Activated T-helper 2 cell treated with anti-CD3 and anti-CD28 coated beads, Interferon-gamma antibody, Interleukin-2, Interleukin-4, amounts not matched to agents 10 μg/mL and 5 μg/mL and 100 μg/mL, durations not matched to agents 14 hours and 24 hours and 36 hours (primary cell): Measurements from ENCODE around the gene MUSTN1. TPM values are rescaled to one million over a fixed set of nuclear protein-coding genes. Genes with fewer than 3 reads are reported as not detected.
A peak's percentile ranks its signal among the peaks of the same experiment; 100 is the strongest.

Experiments
- DNase-seq: peaks from one replicate; pipeline ENCODE4 v3.0.0; 2021; ENCODE audit warnings: low spot score
- H3K27ac Mint-ChIP-seq: one replicate; pipeline ENCODE4 v1.8.0; 2021; ENCODE audit warnings: mixed read lengths
- H3K27me3 Mint-ChIP-seq: one replicate; pipeline ENCODE4 v1.8.0; 2021; ENCODE audit warnings: low read depth, mixed read lengths
- H3K36me3 Mint-ChIP-seq: one replicate; pipeline ENCODE4 v1.8.0; 2021; ENCODE audit warnings: low read depth, mixed read lengths
- H3K4me1 Mint-ChIP-seq: one replicate; pipeline ENCODE4 v1.8.0; 2021; ENCODE audit warnings: low read depth, mixed read lengths
- H3K4me3 Mint-ChIP-seq: one replicate; pipeline ENCODE4 v1.8.0; 2021; ENCODE audit warnings: low read depth, mild to moderate bottlenecking, moderate library complexity, mixed read lengths
- H3K9me3 Mint-ChIP-seq: one replicate; pipeline ENCODE4 v1.8.0; 2021; ENCODE audit warnings: mixed read lengths
- intact Hi-C: fragments of 100-400 bp; cut with micrococcal nuclease; formaldehyde crosslinking; loops from one replicate; pipeline ENCODE4 v1.15.1; 2023
- total RNA-seq: library from RNA; stranded (reverse); gene quantifications from 2 replicates; pipeline ENCODE4 v1.2.3, GENCODE V29; 2022

Gene MUSTN1
- total RNA-seq: 1.9 and 2.6 TPM in 2 replicates

DNA sequence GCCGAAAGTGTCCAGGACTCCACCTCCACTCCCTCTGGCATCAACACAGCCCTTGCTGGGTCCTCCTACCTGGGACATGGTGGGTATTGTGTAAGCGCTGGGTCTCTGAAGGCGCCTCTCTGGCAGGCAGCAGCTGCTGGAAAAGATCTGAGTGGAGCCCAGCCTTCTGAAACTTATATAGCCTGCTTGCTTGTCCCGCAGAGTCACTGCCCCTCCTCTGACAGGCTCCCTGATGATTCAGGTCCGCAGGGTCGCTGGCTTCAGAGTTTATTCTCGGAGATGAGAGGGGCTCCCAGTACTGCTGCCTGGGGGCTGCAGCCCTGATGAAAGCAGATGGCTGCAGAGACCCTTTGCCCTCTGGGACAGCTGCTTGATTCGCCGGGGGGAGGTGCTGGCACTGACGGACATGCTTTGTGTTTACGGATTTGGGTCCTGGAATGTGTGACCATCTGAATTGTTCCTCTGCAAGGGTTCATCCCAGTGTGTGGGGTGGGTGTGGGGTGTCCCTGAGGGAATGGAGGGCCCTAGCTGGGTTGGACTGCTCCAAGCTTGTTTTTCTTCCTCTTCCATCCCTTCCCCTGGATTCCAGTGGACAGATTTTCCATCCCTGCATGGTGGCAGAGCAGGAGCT is at the start of gene MUSTN1:
TSS of gene MUSTN1 (minus strand) at position 149 of the 631 bp plus-strand sequence. CDS start at position 78, 71 bp downstream.
- Mint-ChIP-seq H3K36me3 (no peaks in the 10 kb centered on the region), H3K9me3 (no peaks in the 10 kb centered on the region), H3K4me3 (no peak within 1 kb of the TSS), H3K27me3 (no peaks in the 10 kb centered on the region), H3K27ac (no peak within 1 kb of the TSS), H3K4me1 (peaks cover 20% of the 10 kb centered on the region)
- no peak for DNase-seq
- intact Hi-C loops: no loop called here

DNA sequence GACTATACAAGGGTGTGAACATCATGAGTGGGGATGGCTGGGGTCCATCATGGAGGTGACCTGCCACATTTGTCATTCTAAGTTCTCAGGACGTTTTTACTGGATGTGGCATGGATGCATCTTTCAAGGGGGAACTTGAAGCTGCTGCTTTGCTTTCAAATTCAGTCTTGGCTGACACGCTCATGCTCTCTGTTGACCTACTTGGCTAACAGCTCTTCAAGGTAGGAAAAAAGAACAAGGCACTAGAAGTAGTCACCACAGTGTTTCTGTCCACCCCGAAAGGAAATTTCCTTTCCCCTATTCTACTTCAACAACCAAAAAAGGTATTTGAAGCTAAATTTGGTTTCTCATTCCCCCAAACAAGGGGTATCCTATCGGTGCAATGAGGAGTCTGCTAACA is 47.6 kb upstream of the MUSTN1 start:
- Mint-ChIP-seq H3K4me1 (peaks cover 7% of the 10 kb centered on the region), H3K27ac (no peak overlapping the region), H3K36me3 (peaks cover 25% of the 10 kb centered on the region), H3K27me3 (no peaks in the 10 kb centered on the region), H3K4me3 (no peak overlapping the region), H3K9me3 (no peaks in the 10 kb centered on the region)
- intact Hi-C loops: no loop called here
- DNase-seq: no peak

DNA sequence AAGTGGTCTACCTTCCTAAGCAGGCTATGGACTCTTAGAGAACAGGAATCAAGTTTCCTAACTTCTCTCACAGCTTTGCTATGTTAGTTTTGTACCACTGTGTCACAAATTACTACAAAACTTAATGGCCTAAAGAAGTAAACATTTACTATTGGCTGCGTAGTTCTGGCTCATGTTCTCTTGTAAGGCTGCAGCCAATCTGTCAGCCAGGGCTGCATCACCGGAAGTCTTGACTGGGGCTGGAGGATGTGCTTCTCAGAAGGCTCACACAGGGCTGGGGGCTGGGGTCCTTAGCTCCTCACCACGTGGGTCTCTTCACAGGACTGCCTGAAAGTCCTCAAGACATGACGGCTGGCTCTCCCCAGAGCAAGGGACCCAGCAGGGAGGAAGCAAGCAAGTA is 47.1 kb upstream of the MUSTN1 start:
- Mint-ChIP-seq H3K27me3 (no peaks in the 10 kb centered on the region), H3K4me3 (no peak overlapping the region), H3K36me3 (peaks cover 25% of the 10 kb centered on the region), H3K9me3 (no peaks in the 10 kb centered on the region), H3K27ac (no peak overlapping the region), H3K4me1 (peaks cover 7% of the 10 kb centered on the region)
- intact Hi-C loops: no loop called here
- no peak for DNase-seq

DNA sequence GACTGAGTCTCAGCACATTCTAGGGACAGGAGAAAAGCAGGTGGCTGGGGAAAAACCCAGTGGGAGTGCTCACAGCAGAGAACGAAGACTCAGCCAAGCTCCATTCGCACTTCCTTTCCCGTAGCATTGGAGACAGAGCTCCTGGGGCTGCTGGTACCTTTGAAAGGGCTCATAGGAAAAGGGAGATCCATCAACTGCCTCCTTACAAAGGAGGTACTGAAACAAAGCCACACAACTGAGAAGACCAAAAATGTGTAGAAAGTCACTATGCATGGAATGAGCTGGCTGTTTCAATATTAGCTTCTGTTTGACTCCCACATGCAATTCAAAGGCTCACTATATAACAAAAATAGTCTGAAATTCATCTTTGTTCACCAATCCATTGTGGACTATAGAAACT is 45.7 kb upstream of the MUSTN1 start:
- Mint-ChIP-seq H3K4me1 (peaks cover 9% of the 10 kb centered on the region), H3K9me3 (no peaks in the 10 kb centered on the region), H3K27ac (no peak overlapping the region), H3K27me3 (no peaks in the 10 kb centered on the region), H3K4me3 (no peak overlapping the region), H3K36me3 (peaks cover 11% of the 10 kb centered on the region)
- no peak for DNase-seq
- intact Hi-C loops: no loop called here

DNA sequence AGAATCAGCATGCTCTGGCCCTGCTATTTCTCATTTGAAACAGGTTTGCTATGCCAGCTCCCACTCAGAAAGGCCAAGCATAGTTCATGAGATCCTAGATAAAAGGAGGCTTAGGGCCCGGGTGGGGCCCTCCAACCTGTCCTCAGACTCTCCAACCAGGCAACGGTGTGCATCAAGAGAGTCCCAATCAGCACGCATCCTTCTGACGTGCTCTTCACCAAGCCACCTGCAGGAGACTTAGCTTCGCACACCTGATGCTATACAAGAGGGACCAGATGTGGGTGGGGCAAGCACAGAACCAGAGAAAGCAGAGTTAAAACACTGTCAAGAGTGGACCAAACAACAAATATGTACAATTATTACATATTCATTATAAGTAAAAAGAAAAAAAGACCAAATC is 45.2 kb upstream of the MUSTN1 start:
- H3K27ac Mint-ChIP-seq: no peak overlapping the region
- H3K27me3 Mint-ChIP-seq: no peaks in the 10 kb centered on the region
- no peak for DNase-seq
- peaks cover 7% of the 10 kb centered on the region for H3K36me3 Mint-ChIP-seq
- no peak overlapping the region for H3K4me3 Mint-ChIP-seq
- no peaks in the 10 kb centered on the region for H3K9me3 Mint-ChIP-seq
- H3K4me1 Mint-ChIP-seq: peaks cover 13% of the 10 kb centered on the region
- intact Hi-C loops: no loop called here

DNA sequence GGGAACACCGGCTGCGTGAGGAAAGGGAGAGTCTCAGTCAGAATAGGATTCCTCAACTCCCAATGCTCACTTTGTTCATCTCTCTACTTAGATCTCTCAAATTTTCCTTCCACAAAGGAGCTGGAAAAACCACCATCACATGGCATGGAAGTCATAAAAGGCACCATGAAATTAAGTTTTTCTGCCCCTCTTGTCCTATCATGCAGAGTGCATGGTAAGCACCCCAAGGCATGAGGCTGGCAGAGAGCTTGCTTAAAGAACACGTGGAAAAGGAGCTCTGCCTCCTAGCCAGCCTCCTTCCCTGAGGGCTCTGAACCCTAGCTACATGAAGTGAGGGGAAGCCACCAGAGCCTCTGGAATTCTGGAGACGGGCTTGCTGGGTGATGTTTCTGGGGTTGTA is 44.8 kb upstream of the MUSTN1 start:
- Mint-ChIP-seq H3K27ac (no peak overlapping the region), H3K4me1 (peaks cover 17% of the 10 kb centered on the region), H3K9me3 (no peaks in the 10 kb centered on the region), H3K4me3 (no peak overlapping the region), H3K27me3 (no peaks in the 10 kb centered on the region), H3K36me3 (peaks cover 2% of the 10 kb centered on the region)
- no peak for DNase-seq
- intact Hi-C loops: no loop called here

DNA sequence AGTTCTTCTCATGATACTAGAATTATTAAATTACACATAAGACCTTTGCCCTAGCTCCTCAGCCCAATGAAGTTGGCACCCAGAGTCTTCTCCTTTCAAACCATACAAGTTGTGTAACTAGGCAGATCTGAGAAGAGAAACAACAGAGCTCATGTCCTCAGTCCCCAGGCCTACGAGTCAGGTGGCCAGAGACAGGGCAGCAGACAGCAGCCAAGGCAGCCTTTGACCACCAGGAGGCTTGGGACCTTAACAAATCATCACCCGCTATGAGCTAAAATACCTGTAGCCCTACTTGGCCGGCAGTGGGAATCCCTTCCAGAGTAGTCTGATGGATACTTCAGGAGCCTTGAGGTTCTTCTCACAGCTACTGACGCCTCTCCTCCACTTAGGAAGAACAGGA is 44.3 kb upstream of the MUSTN1 start:
- DNase-seq: no peak
- no peak overlapping the region for H3K27ac Mint-ChIP-seq
- H3K4me1 Mint-ChIP-seq: peaks cover 20% of the 10 kb centered on the region
- H3K9me3 Mint-ChIP-seq: no peaks in the 10 kb centered on the region
- no peaks in the 10 kb centered on the region for H3K36me3 Mint-ChIP-seq
- H3K27me3 Mint-ChIP-seq: no peaks in the 10 kb centered on the region
- intact Hi-C loops: no loop called here
- no peak overlapping the region for H3K4me3 Mint-ChIP-seq

DNA sequence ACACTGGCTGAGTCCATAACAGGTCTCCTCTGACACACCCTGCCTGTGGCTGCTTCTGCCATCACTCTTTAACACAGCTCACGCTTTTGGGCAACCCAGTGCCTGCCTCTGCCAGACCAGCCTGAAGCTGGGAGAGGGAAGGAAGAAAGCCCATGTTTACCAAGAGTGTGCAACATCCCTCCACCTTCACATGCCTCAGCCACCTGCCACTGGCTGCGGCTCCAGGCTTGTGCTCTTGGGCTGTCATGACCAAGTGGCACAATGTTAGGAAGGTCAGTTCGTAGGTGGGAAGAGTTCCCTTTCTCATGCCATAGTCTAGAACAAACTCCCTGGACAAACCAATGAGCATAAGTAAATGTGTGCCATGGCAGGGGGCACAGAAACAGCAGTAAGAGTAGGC is 42.3 kb upstream of the MUSTN1 start:
- Mint-ChIP-seq H3K27me3 (no peaks in the 10 kb centered on the region), H3K36me3 (no peaks in the 10 kb centered on the region), H3K9me3 (no peaks in the 10 kb centered on the region), H3K4me1 (peaks cover 29% of the 10 kb centered on the region), H3K4me3 (no peak overlapping the region), H3K27ac (no peak overlapping the region)
- intact Hi-C loops: no loop called here
- DNase-seq: no peak

DNA sequence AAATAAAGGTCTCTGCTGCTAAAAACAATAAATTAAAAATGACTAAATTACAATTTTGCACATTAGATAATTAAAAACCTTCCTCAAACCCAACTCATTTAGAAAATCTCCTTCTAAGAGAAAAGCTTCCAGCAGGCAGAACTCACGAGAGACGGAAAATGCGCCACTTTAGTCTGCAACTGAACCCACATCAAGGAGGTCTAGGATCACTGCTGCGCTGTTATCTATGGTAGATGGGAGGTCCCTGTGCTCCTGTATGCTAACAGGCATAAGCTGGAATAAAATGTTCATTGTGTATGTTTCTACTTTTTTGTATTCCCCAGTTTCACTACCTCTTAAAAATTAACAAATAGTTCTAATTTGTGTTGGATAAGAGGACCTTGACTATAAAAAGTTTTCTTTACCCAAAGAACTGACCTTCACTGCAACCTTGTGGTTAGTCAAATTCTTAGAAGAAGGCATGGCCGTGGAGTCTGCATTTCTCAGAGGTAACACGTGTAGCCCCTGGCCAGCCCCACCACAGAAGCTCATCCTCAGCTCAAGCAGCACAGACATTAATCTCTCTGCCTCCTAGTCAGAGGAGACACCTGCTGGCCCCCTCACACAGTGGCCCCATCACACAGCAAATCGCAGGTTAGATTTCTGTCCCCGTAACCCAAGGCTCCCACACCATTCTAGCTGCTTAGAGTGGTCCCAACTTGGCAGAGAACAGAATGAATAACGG is 40.2 kb upstream of the MUSTN1 start:
- H3K4me3 Mint-ChIP-seq: no peak overlapping the region
- peak overlapping the region; percentile 42 for H3K27ac Mint-ChIP-seq
- H3K36me3 Mint-ChIP-seq: no peaks in the 10 kb centered on the region
- intact Hi-C loops: no loop called here
- peaks cover 27% of the 10 kb centered on the region for H3K4me1 Mint-ChIP-seq
- H3K9me3 Mint-ChIP-seq: no peaks in the 10 kb centered on the region
- DNase-seq: no peak
- H3K27me3 Mint-ChIP-seq: no peaks in the 10 kb centered on the region

DNA sequence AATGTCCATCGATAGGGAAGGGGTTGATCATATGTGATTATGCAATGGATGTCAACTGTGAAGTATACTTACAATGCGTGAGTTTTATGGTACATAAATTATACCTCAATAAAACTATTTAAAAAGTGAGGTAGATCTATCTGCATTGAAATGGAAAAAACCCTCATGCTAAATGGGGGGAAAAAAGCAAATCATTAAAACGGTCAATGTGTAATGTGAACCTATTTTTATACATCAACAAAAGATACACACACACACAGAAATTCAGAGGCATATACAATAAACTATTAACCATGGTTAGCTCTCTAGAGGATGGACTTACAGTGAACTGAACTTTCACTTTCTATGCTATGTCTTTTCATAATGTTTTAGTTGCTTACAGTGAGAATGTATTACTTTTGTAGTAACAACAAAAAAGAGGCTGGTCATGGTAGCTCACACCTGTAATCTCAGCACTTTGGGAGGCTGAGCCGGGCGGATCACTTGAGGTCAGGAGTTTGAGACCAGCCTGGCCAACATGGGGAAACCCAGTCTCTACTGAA is 39.4 kb upstream of the MUSTN1 start:
- no peak for DNase-seq
- Mint-ChIP-seq H3K4me3 (no peak overlapping the region), H3K4me1 (peaks cover 26% of the 10 kb centered on the region), H3K9me3 (no peaks in the 10 kb centered on the region), H3K27me3 (no peaks in the 10 kb centered on the region), H3K27ac (no peak overlapping the region), H3K36me3 (no peaks in the 10 kb centered on the region)
- intact Hi-C loops: no loop called here

DNA sequence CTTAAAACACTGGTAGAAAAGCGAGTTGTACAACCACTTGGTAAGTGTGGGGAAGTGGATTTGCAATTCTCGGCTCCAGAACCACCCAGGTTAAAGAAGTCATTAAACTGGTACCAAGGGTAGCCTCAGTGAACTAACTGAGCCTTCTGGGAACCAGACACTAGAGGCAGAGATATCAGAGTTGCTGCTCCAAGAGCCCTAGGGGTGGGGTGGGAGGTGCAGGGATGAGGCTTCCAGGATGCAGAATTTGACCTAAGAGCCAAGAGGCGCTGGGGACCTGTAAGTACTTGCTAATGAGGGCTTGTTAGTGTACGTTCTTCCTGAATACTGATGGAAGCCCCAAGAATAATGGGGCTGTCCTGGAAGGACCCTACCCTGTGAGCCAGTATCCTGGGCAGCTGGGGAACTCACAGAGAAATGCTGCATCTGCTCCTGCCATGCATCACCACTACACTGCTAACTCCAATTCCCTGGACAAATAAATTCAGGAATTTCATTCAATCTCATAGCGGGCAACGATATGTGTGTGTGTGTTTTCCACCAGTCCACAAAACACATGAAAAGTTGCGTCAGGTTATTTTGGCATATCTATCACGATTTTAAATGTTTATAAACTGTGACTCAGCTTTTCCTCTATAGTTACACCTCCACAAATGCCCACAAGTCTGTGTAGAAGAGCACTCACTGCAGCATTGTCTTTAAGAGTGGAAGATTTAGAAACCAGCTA is 38.8 kb upstream of the MUSTN1 start:
- Mint-ChIP-seq H3K27ac (peak overlapping the region; percentile 39), H3K9me3 (no peaks in the 10 kb centered on the region), H3K36me3 (no peaks in the 10 kb centered on the region), H3K27me3 (no peaks in the 10 kb centered on the region), H3K4me3 (no peak overlapping the region), H3K4me1 (peaks cover 26% of the 10 kb centered on the region)
- intact Hi-C loops: no loop called here
- no peak for DNase-seq

DNA sequence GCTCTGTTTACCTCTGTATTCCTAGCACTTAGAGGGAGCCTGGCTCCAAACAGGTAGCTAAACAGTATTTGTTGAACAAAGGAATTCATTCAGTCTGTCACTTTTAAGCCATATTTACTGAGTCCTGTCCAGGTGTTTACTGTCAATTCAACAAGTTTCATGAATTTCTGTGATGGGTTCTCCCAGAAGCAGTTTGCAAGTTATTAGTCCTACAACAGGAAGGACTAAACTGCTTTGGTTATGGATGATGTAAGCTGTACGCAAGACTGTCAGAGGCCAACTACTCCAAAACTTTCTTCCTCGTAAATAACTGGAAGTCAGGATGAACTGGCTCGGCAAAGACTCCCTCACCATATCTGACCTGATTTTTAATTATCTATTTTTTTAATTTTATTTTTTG is 37.4 kb upstream of the MUSTN1 start:
- Mint-ChIP-seq H3K27me3 (no peaks in the 10 kb centered on the region), H3K4me1 (peaks cover 26% of the 10 kb centered on the region), H3K4me3 (no peak overlapping the region), H3K27ac (no peak overlapping the region), H3K9me3 (no peaks in the 10 kb centered on the region), H3K36me3 (no peaks in the 10 kb centered on the region)
- intact Hi-C loops: no loop called here
- no peak for DNase-seq

DNA sequence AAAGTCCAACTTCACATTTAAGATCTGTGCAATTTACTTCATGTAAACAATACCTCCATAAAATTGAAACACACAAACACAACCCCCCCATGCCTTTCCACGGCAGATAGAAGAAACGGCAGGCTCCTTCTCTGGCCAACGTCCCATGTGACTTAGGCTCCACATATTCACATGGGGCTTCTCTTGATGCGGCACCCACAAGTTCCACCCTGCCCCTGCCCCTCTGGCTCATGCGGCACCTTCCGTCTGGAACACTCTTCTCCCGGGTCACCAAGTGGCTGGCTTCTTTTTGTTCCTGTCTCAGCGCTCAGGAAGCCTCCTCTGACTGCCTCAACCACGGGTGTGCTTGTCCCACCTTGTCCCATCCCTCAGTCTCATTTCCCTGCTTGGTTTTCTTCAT is 36.9 kb upstream of the MUSTN1 start:
- intact Hi-C loops: no loop called here
- DNase-seq: no peak
- no peak overlapping the region for H3K27ac Mint-ChIP-seq
- H3K4me1 Mint-ChIP-seq: peaks cover 26% of the 10 kb centered on the region
- no peaks in the 10 kb centered on the region for H3K27me3 Mint-ChIP-seq
- H3K9me3 Mint-ChIP-seq: no peaks in the 10 kb centered on the region
- no peaks in the 10 kb centered on the region for H3K36me3 Mint-ChIP-seq
- no peak overlapping the region for H3K4me3 Mint-ChIP-seq
